Measurements from ENCODE around the gene C3orf52.

GRCh38 chr3:112074006-112074405 lies 12.2 kb upstream of the C3orf52 start:
- TF ChIP-seq CTCF (IDR thresholded peaks at IDR 0.05; ENCODE audit: poor library complexity) (no peak), EZH2 (IDR thresholded peaks at IDR 0.05; ENCODE audit: borderline replicate concordance) (no peak), EZH2phosphoT487 (IDR thresholded peaks at IDR 0.05; ENCODE audit: low read depth, severe bottlenecking, unreplicated experiment) (no peak)
